Superior temporal gyrus (tissue), 1 donor: ENCODE measurements around the gene RAB14.
"Not testable (repeated sequence)": the region's sequence is repeated elsewhere in the genome, so short reads cannot be mapped to it uniquely, and the experiment has no call there.

ENCODE experiments used
- DNase-seq: peaks from one replicate; pipeline ENCODE4 v3.0.0-alpha.2; 2016; ENCODE audit errors: extremely low spot score

The RAB14 gene

GRCh38 chr9:121156263-121156731, 45.4 kb downstream of the RAB14 start:
- DNase-seq, result peak; percentile 42

- no peak for DNase-seq
Observed at GRCh38 chr9:121154782-121155181, 46.9 kb downstream of the RAB14 start.

- DNase-seq, result no peak
Observed at GRCh38 chr9:121153642-121154041, 48.0 kb downstream of the RAB14 start.

- no peak for DNase-seq
Observed at GRCh38 chr9:121150188-121150587, 51.5 kb downstream of the RAB14 start.

GRCh38 chr9:121144482-121144881, 57.2 kb downstream of the RAB14 start:
- no peak for DNase-seq

- no peak for DNase-seq
Observed at GRCh38 chr9:121143771-121144170, 57.9 kb downstream of the RAB14 start.

GRCh38 chr9:121141706-121142105, 60.0 kb downstream of the RAB14 start:
- DNase-seq, result no peak

DNA sequence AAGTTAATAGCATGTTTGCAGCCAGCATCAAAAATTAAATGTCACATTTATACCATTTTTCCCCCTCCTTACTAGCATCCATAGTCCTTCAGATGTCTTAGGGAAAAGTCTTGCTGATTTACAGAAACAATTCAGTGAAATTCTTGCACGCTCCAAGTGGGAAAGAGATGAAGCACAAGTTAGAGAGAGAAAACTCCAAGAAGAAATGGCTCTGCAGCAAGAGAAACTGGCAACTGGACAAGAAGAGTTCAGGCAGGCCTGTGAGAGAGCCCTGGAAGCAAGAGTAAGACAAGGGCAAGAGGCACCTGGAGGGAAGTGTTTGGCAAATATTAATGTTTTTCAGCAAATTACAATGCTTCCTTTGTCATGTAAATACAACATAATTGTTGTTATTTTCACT, 60.4 kb downstream of the RAB14 start:
- DNase-seq, result no peak

DNA sequence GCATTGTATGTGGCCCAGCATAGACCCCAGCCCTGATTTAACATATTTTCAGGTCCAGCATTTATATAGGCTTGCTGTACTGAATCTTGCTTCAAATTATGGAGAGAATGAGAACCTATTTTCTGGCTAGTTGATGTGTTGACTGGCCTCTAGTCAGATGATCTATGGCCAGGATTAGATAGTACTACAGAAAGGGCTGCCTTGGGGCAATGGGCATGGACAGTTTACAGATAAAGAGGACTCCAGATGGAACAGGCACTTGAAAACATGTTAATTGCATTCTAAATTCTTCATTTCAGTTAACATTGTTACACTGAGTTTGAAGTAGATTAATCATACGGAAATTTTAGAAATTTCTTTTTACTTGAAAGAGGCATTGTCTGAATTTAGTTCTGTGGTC, 61.5 kb downstream of the RAB14 start:
- DNase-seq, result no peak

- no peak for DNase-seq
Observed at GRCh38 chr9:121138973-121139372, 62.7 kb downstream of the RAB14 start.

- DNase-seq, result no peak
Observed at GRCh38 chr9:121138561-121138960, 63.1 kb downstream of the RAB14 start.

DNA sequence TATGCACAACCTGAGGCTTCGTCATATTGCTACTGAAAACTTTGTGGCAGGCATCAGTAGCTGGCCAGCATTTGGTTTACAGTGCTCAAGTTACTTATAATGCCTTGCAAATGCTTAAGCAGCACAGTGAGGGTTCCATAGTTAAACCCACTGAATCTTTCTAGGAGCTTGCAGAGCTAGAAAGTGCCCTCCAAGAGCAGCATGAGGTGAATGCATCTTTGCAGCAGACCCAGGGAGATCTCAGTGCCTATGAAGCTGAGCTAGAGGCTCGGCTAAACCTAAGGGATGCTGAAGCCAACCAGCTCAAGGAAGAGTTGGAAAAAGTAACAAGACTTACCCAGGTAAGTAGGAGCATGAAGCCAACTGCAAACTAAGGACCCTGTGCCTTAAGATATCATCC, 66.0 kb downstream of the RAB14 start:
- DNase-seq, result no peak

DNA sequence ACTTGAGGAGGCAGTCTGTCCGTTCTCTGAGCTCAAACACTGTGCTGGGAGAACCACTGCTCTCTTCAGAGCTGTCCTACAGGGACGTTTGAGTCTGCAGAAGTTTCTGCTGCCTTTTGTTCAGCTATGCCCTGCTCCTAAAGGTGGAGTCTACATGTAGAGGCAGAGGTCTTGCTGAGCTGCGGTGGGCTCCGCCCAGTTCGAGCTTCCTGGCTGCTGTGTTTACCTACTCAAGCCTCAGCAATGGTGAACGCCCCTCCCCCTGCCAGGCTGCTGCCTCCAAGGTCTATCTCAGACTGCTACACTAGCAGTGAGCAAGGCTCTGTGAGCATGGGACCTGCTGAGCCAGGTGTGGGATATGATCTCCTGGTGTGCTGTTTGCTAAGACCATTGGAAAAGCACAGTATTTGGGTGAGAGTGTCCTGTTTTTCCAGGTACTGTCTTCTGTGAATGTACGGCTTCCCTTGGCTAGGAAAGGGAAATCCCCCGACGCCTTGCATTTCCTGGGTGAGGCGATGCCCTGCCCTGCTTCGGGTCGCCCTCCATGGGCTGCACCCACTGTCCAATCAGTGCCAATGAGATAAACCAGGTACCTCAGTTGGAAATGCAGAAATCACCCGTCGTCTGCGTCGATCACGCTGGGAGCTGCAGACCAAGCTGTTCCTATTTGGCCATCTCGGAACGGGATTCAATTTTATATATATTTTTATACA, 68.4 kb downstream of the RAB14 start:
- no peak for DNase-seq

- not testable (repeated sequence) for DNase-seq
Observed at GRCh38 chr9:121129384-121129783, 72.3 kb downstream of the RAB14 start.
